GM18520 (cell line): ENCODE data around the gene SULT4A1.
"Not testable (repeated sequence)": the region's sequence is repeated elsewhere in the genome, so short reads cannot be mapped to it uniquely, and the experiment has no call there.

ENCODE experiments used
- ATAC-seq: cut with Tn5 transposase; IDR thresholded peaks from one replicate; pipeline ENCODE4 v1.9.1; 2021; ENCODE audit not compliant: unreplicated experiment

Gene SULT4A1, protein sequence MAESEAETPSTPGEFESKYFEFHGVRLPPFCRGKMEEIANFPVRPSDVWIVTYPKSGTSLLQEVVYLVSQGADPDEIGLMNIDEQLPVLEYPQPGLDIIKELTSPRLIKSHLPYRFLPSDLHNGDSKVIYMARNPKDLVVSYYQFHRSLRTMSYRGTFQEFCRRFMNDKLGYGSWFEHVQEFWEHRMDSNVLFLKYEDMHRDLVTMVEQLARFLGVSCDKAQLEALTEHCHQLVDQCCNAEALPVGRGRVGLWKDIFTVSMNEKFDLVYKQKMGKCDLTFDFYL

DNA sequence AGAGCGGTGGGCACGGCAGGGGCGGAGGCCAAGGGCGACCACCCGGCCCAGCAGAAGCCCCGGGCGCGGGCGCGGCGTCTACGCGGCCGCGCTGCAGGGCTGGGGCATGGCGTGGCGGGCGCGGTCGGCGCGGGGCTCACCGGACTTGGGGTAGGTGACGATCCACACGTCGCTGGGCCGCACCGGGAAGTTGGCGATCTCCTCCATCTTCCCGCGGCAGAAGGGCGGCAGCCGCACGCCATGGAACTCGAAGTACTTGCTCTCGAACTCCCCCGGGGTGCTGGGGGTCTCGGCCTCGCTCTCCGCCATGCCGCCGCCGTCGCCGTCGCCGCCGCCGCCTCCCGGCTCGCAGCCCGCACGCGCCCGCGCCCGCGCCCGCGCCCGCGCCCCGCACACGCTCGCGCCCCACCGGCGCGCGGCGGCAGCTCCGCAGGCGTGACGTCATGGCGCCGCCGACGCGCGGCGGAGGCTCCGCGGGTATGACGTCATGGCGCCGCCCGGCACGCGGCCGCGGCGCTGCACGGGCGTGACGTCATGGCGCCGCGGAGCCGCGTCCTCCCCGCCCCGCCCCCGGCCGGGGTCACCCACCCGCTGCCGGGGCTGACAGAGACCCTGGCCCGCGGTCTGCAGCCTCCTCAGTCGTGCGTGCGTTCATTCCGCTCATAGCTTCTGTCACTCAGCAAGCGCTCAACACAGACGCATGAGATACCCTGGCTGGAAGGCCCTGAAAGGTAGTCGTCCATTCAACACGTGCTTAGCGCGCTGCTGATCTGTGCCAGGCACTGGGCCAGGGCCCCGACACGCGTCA, at the start of gene SULT4A1:
TSS of gene SULT4A1 (minus strand) at position 440 of the 808 bp plus-strand sequence. CDS start at position 309, 131 bp downstream.
- ATAC-seq = no peak

DNA sequence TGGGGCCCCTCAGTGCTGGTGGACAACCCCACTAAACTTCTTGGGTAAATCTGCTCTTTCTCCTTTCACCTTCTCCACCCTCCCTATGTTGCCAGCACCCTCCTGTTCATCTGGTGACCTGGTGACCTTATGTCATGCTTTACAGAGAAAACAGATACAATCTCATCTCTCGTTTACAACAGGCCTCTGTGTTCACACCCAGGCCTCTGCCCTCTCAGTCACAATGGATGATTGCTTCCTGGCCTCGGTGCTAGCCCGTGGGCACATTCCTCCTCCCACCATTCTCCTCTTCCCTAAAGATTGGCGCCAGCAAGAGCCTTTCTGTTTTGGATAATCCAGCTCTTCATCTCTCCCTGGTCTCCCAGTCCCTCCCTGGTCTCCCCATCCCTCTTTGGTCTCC, 49.0 kb upstream of the SULT4A1 start:
- ATAC-seq = no peak

DNA sequence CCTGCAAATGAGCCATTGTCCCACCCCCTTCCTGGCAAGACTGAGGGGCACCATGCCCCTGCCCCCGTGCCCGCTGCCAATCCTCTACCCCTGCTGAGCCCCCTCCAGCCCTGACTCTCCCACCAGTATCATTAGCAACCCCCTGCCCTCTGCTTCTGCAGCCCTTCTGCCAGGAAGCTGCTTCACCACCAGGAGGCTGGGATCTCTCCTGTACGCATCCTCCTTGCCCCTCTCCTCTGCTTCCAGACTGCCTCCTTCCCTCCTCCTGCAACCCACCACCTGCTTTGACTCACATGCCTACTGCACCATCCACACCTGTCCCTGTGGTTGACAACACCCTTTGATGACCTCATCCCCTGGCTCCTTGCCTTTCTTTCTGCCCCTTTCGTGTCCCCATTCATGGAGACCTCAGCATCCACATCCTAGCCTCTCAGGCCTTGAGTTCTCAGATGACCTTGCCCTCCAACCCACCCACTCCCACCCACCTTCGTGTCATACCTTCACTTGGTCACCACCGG, 47.9 kb upstream of the SULT4A1 start:
- no peak for ATAC-seq

DNA sequence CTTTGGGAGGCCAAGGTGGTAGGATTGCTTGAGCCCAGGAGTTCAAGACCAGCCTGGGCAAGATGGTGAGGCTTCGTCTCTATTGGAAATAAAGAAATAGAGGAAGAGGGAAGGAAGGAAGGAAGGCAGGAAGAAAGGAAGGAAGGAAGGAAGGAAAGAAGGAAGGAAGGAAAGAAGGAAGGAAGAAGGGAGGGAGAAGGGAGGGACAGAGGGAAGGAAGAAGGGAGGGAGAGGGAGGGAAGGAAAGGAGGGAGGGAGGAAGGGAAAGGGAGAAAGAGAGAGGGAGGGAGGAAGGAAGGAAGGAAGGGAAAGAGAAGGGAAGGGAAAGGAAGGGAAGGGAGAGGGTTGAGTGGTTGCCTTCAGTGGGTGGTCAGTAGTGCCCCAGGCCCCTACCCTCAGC, 47.4 kb upstream of the SULT4A1 start:
- ATAC-seq = no peak

DNA sequence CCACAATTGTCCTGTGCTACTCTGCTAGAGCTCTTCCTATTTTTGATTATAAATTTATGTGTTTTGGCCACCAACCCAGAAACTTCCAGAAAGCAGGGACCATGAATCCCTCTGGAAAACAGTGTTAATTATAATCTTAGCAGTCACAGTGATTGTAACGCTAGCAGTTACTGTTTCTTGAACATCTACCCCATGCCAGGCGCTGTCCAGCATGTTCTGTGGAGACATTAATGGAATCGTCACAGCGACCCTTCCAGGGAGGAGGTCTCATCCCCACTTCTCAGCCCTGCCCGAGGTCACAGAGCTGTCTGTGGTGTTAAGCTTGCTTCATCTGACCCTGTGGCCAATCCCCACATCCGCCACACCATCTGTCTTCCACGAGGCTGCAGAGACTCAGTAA, 43.4 kb upstream of the SULT4A1 start:
- no peak for ATAC-seq

DNA sequence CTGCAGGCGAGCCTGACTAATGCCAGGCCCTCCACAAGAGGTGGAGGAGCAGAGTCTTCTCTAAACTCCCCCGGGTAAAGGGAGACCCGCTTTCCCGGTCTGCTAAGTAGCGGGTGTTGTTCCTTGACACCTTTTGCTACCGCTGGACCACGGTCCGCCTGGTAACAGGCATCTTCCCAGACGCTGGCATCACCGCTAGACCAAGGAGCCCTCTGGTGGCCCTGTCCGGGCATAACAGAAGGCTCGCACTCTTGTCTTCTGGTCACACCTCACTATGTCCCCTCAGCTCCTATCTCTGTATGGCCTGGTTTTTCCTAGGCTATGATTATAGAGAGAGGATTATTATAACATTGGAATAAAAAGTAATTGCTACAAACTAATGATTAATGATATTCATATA, 42.1 kb upstream of the SULT4A1 start:
- not testable (repeated sequence) for ATAC-seq

DNA sequence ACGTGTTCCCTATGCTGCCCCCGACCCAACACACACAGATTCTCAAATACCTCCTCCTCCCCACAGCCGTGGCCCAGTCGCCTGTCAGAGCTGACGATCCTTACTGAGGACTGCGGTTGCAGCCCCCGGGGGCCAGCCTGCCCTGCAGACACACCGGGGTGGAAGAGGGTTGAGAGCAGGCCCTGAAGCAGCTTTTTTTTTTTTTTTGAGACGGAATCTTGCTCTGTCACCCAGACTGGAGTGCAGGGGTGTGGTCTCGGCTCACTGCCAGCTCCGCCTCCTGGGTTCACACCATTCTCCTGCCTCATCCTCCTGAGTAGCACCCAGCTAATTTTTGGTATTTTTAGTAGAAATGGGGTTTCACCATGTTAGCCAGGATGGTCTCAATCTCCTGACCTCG, 40.7 kb upstream of the SULT4A1 start:
- ATAC-seq = not testable (repeated sequence)

DNA sequence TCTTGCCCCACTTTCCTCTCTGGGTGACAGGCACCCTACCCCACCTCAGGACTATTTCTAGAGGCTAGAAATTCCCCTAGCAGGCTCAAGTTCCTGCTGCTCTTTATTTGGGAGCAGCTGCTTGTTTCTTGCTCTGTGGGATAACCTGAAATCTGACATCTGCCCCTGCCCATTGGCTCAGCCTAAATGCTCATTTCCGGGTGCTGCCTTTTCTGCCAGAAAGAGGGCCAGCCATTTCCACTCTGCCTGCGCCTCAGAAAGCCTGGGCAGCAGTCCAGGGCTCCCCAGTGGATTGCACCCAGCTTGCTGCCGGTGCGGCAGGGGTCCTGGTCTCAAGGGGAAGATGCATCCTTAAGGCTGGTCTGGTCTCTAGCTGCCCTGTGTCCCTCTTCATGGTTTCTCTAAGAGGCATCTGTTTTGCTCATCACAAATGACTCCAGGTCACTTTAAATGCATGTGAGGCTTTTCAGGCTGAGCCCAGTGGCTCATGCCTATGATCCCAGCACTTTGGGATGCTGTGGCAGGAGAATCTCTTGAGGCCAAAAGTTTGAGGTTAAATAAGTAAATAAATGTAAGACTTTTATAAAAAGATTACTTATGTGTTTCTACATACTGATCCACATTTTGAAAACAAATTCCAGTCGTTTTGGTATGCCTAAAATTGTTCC, 39.8 kb upstream of the SULT4A1 start:
- no peak for ATAC-seq

DNA sequence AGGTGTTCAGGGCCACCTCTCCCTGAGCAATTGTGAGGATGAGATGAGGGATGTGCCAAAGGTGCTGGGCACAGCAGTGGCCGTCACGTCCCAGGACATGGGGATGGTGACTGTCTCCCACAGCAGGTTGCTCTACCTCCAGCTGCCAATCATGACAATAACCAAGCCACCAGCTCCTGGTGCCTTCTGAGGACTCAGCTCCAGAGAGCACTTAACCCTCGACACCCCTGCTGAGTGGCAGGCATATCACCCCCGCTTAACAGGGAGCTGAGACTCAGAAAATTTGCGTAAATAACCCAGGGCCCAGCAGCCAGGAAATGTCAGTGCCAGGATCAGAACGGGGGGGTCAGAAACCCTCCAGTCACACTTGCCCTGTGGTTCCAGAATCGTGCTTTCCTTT, 37.9 kb upstream of the SULT4A1 start:
- no peak for ATAC-seq

DNA sequence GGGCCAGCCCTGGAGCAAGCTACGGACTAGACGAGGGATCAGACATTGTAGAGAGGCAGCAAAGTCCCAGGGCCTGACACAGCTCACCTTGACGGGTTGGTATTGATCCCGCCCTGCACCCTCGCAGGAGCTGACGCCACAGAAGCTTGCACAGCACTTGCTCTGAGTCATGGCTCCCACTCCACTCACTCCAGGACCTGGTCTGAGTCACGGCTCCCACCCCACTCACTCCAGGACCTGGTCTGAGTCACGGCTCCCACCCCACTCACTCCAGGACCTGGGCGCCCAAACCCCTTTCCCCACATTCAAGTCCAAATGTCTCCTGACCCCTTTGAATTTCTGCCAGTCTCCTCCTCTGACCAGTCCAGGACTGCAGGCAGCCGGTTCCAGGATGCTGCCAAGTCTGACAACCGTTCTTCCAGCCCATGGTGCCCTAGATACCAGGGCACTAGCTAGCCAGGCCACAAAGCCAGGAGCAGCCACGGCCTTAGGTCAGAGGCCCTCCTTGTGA, 35.5 kb upstream of the SULT4A1 start:
- ATAC-seq = no peak

DNA sequence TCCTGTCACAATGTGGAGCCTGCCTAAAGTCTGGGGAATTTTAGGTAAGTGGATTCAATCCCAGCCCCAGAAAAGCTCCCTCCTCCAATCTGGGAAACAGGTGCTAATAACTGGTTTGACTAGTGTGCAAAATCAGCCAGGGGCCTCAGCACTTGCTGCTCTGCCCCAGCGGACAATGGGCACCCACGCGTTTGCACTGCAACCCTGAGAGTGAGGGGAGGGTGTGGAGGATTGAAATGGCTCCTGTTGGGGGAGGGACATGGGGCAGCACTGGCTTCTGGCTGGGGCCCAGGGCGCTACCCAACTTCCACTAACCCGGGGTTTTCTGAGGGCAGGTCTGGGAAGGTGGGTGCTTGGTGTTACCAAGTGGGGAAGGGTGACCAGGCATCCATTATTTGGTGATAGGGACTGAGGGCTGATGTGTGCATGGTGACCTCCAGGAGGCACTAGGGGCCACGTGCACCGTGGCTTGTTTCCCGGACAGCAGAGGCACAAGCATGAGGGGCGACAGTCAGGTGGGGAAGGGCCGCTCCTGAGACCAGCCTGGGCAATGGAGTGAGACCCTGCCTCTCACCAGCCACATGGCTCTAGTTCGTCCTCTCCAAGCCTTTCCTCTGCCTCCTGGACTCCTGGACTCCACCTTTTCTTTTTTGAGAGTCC, 33.8 kb upstream of the SULT4A1 start:
- no peak for ATAC-seq

DNA sequence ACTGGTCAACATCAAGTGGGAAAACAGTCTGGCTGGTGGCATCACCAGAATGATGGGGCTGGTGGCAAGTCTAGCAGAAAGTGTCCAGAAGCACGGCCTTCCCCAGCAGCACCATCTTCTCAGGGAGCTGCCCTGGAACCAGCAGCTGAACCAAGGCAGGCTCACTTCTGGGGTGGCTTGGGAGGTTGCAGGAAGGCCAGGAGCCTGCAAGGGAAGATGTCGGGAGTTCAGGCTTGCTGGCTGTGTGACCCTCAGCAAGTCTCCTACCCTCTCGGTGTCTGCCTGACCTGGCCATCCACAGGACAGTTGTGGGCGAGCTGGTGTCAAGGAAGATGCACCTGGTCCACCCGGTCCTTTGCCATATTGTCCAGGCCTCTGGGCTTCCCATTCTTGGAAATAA, 31.8 kb upstream of the SULT4A1 start:
- no peak for ATAC-seq

DNA sequence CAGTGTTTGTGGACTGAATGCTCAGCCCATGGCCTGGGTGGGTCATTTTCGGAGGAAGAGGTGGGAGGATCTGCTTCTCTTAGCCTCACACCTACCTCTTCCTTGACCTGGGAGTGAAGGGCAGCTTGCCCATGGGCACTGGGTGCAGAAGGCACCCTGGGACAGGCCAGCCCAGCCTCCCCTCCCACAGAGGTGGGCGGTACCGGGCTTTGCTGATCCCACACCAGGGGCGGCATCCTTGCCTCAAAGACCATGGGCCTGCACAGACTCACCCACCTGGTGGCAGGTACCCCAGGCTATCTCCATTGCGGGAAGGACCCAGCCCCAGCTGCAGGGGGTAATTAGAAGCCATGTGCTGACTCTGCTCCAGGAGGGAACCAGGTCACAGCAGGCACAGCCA, 31.0 kb upstream of the SULT4A1 start:
- ATAC-seq = no peak

DNA sequence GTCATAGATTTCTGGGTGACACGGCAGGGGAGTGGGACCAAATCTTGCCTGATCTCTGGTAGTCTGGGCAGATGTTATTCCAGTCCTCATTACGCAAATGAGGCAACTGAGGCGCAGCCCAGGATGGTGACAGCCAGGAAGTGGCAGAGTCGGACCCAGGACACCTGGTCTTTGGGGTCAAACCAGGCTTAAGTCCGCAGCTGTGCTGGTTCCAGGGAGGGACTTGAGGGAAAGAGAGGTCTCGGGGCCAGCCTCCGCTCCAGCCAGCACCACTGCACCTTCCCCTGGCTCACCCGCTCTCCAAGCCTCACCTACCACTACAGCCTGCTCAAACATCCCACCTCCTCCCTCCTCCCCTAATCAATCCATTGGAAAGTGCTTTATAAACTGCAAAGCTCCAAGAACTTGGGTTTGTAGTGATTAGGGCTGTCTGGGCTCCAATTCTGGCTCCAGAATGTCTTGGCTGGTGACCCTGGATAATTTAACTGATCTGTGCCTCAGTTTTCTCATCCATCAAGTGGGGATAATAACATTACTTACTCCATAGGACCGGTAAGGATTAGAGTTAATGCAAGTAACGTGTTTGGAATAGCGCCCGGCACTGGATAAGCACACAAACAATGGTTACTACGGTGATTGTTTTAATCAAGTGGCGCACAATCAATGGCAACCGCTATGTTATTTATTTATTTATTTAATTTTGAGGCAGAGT, 30.0 kb upstream of the SULT4A1 start:
- no peak for ATAC-seq

DNA sequence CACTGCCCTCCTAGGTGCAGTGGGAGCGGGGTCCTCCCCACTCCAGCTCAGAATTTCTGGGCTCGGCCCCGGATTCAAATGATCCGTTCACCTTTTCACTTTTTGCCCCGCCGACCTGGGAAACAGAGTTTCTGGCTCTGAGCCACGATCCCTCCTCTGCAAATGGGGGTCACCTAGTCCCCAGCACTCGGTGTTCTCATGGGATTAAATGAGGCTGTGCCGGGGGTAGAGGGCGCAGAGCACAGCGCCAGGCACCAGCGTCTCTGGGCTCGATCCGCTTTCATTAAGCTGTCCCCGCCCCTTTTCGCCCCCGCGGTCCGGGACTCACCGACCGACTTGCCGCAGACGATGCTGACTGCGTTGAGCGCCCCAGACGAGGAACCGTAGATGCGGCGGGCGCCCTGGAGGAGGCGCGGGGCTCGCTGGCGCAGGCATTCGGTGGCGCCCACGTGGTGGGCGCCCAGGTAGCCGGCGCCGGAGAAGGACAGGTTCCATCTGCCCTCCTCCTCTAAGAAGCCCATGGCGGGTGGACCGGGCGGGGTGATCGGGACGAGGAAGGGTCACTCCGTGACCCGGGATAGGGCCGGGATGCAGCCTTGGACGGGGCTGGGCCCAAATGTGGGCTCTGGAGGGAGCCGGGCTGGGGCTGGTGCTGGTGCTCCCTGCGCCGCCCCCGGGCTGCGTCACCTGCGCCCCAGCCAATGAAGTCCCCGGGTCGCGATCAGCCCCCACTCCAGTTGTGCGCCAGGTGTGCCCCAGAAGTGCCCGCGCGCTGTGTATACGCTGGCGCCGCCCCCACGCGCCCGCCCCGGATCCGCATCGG, 29.3 kb upstream of the SULT4A1 start, which contains the start of gene PNPLA5:
TSS of gene PNPLA5 (minus strand) at position 654 of the 823 bp plus-strand sequence. CDS start at position 521, 133 bp downstream.
- ATAC-seq = no peak

DNA sequence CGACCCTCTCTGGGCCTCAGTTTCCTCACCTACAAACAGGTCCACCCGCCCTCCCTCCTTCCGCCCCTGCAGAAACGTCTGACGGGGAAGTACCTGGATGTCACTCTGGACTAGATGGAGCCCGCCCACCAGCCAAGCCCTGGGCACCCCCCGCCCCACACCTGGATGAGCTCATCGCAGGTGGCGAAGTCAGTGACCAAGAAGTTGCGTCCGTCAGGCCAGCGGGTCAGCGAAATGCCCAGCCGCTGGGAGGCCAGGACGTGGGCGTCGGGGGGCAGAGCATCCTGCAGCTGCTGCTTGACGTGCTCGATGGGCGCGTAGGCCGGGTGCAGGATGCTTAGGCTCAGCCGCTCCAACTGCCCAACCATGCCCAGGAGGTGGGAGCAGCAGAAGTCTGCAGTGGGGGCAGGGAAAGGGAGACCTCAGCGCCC, 28.6 kb upstream of the SULT4A1 start:
- no peak for ATAC-seq

DNA sequence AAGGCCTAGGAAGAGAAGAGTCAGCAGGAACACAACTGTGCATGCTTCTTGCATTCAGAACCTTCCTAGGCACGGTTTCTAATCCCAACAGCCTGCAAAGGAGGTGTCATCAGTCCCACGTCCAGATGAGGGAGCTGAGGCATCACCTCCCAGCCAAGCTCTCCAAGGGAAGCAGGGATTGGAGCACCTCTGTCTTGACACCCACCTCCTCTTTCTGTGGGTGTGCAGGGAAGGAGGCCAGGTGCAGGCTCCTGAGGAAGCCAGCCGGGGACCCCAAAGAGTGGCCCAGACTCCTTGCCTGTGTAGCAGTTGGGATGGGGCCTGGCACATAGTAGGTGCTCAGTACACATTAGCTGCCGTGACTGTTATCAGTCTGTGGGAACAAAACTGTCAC, 27.5 kb upstream of the SULT4A1 start:
- ATAC-seq = no peak

DNA sequence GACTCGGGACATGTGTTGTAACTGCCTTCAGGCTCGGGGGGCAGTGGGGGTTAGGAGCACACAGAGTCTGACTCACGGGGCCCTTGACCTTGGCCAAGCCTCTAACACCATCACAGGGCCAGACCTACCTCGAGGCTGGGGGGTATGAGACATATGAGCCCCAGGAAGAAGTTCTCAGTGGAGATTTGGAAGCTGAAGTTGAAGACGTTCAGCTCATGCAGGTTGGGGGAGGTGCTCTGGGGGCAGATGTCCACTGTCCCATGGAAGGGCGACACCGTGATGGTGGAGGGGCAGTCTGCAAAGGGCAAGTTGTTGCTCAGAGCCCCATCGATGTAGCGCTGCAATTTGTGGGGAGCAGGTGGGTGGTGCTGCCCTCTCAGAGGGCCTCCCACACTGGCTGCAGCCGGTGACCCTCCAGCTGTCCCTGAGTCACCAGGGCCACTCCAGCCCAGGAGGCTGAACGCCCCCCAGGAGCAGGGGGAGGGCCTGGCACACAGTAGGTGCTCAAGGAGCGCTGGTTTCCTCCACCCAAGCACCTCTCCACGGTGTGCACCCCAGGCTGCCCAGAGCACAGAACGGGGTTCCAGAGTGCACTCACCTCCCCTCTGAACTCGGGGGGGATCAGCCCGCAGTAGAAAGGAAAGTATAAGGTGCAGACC, 27.0 kb upstream of the SULT4A1 start:
- ATAC-seq = no peak

DNA sequence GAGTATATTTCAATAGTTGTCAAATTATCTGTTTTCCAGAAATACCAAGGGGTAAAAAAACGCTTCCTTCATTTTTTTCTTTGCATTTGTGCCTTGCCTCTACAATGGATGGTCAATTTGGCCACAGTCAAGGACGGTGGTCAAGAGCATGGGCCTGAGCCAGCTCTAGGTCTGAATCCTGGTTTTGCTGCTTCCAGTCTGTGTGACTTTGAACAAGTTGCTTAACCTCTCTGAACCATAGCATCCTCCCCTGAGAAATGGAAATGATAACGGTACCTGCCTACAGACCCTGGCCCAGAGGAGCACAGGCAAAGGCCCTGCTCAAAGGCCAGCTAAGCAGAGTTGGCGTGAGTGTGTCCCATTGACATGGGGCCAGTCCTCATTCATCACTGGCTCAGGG, 26.4 kb upstream of the SULT4A1 start:
- no peak for ATAC-seq
